NK-92 (cell line): ENCODE results near the gene PRAMEF12.
"Not testable (repeated sequence)": the region's sequence is repeated elsewhere in the genome, so short reads cannot be mapped to it uniquely, and the experiment has no call there.

ENCODE experiments used
- DNase-seq: peaks from one replicate; lab custom pipeline; 2025; ENCODE audit not compliant: unreplicated experiment; lab: John Stamatoyannopoulos, UW

PRAMEF12 gene

DNA sequence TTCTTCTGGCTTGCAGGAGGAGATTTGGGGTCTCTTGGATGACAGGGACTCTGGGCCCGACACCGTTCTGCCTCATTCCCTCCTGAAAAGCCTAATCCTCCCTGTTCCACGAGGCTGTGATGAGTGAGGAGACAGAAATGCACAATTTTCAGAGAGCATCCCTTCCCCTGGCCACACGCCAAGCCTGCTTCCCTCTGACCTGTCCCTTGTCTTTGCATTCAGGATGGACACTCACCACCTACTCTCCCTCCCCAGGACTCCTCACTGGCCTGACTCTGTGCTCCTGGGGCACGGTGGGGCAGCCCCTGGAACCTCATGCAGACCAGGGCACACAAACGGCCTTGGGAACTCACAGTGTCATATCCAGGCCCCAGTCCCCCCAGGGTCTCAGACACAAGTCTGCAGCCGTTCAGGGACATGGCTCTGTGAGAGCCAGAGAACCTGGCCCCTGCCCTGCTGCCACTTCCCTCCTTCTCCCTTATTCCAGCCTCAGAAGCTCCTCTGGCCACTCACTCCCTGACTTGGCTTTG lies 3.5 kb upstream of the PRAMEF12 start:
- DNase-seq, result no peak

DNA sequence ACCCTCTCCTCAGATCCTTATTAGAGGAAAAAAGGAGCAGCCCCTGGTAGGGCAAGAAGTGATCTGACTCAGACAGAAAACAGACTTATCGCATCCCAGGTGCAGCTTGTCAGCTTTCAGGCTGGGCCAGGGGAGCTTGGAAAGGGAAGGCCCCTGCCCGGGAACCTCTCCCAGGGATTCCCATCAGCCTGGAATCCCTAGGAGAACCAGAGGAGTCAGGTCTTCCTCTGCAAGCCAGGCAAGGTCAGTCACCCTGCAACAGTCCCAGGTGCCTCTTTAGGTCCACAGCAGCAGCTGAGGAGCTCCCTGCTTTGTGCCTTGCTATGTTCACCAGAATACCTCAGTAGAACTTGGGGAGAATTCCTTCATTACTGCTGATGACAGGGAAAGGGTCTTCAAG lies 2.9 kb upstream of the PRAMEF12 start:
- no peak for DNase-seq

DNA sequence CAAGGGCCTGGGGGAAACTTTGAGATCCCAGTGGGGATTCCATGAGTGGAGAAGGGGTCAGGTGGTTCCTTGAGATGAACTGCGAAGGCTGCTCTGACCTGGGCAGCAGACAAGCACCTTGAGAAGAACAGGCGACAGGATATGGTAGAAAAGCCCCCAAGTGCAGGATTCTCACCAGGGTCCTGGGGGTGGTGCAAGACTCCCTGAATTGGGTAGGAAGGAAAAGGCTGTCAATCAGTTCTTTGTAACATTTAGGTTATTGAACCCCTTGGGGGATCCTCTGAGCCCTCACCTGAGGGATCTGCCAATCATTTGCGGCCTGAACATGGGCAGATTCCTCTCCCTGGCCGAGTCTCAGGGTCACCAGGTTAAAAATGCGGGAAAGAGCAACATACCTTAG lies 2.4 kb upstream of the PRAMEF12 start:
- DNase-seq, result no peak

- no peak for DNase-seq
These were observed 1.0 kb upstream of the PRAMEF12 start for GRCh38 chr1:12772520-12772919.

DNA sequence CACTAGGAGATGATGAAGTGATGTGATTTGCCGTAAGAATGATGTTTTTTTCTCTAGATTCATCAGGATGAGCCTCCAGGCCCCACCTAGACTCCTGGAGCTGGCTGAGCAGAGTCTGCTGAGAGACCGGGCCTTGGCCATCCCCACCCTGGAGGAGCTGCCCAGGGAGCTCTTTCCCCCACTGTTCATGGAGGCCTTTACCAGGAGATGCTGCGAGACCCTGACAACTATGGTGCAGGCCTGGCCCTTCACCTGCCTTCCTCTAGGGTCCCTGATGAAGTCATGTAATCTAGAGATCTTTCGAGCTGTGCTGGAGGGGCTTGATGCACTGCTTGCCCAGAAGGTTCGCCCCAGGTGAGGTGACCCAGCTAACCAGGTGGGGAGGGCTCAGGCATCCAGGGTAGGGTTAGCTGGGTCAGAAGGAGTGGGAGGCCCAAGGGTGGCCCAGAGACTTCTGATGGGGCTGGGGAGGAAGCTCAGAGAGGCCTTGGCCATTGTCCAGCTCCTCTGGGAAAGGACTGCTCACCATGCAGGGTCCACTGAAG lies 1.3 kb downstream of the PRAMEF12 start:
- DNase-seq, result no peak

GRCh38 chr1:12775443-12775842 lies 1.9 kb downstream of the PRAMEF12 start:
- DNase-seq, result no peak

DNA sequence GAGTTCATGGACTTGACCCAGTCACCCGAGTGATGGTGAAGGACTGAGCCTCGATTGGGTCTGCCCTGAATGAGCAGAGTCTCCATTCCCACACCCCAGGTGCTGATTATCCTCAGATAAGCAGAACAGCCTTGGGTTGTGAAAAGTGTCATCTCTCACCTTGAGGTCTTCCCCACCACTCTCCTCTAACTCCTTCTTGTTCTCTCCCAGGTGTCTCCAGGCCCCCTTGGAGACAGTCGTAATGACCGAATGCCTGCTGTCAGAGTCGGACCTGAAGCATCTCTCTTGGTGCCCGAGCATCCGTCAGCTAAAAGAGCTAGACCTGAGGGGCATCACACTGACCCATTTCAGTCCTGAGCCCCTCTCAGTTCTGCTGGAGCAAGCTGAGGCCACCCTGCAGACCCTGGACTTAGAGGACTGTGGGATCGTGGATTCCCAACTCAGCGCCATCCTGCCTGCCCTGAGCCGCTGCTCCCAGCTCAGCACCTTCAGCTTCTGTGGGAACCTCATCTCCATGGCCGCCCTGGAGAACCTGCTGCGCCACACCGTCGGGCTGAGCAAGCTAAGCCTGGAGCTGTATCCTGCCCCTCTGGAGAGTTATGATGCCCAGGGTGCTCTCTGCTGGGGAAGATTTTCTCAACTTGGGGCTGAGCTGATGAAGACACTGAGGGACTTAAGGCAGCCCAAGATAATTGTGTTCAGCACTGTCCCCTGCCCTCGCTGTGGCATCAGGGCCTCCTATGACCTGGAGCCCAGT lies 3.4 kb downstream of the PRAMEF12 start:
- DNase-seq, result no peak

GRCh38 chr1:12778061-12778460 lies 4.5 kb downstream of the PRAMEF12 start:
- DNase-seq, result no peak

DNA sequence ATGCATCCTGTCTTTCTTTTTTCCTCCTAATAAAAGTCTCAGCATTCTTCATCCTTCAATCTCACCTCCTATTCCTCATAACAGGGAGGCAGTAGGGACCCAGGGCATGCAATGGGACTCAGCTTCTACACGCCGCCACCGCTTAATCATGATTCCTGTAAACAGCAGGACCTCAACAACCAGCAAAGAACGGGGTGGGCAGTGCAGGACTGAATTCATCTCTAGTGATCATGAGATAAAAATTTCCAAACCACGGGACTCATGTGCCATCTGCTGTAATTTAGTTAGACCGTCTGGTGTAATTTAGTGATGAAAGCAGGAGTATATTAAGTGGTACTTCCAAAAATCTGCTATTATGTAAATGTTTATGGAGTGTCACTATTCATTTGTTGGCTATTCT lies 5.4 kb downstream of the PRAMEF12 start:
- DNase-seq, result no peak

DNA sequence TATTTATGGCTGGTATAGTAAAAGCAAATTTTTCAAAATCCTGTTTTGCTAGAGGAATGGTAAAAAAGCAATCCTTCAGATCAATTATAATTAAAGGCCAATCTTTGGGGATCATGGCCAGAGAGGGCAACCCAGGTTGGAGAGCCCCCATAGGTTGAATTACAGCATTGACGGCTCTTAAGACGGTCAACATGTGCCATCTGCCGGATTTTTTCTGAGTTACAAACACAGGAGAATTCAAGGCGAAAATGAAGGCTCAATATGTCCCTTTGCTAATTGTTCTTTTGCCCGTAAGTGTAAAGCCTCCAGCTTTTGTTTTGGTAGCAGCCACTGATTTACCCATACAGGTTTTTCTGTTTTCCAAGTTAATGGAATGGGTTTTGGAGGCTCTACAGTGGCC lies 8.0 kb downstream of the PRAMEF12 start:
- not testable (repeated sequence) for DNase-seq

GRCh38 chr1:12783783-12784182 lies 10.2 kb downstream of the PRAMEF12 start:
- DNase-seq, result not testable (repeated sequence)

- DNase-seq, result not testable (repeated sequence)
These were observed 11.2 kb downstream of the PRAMEF12 start for GRCh38 chr1:12784729-12785128.

- not testable (repeated sequence) for DNase-seq
These were observed 17.6 kb downstream of the PRAMEF12 start, which contains the start of gene PRAMEF1 for GRCh38 chr1:12791097-12791496. TSS of gene PRAMEF1 (plus strand) at chr1:12791397. CDS start at chr1:12793228, 1,831 bp downstream.

GRCh38 chr1:12798911-12799310 lies 25.4 kb downstream of the PRAMEF12 start:
- DNase-seq, result no peak

- DNase-seq, result no peak
These were observed 26.2 kb downstream of the PRAMEF12 start for GRCh38 chr1:12799730-12800129.

GRCh38 chr1:12809933-12810332 lies 36.4 kb downstream of the PRAMEF12 start:
- no peak for DNase-seq

- no peak for DNase-seq
These were observed 37.3 kb downstream of the PRAMEF12 start for GRCh38 chr1:12810691-12811408.

DNA sequence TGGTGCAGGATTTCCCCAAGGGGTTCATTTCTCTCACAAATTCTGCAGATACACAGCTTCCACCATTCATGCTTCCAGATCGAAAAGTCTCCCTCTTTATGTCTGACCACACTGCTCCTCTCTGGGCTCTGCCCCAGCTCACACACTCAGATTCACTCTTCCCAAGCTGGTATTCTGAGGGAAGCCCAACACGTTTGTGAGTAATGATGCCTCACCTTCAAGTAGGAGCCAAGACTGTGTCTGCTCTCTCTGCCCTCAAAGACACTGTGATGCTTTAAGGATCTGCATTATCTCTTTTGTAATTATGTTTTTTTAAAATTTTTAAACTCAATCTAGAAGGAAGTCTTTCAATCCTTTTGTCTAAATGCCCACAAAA lies 37.9 kb downstream of the PRAMEF12 start:
- no peak for DNase-seq

GRCh38 chr1:12819061-12819460 lies 45.5 kb downstream of the PRAMEF12 start:
- not testable (repeated sequence) for DNase-seq
